GM19397 (cell line): ENCODE data around the gene LDLRAD4.
"Not testable (repeated sequence)": the region's sequence is repeated elsewhere in the genome, so short reads cannot be mapped to it uniquely, and the experiment has no call there.

Source experiments
- ATAC-seq: cut with Tn5 transposase; IDR thresholded peaks from one replicate; pipeline ENCODE4 v1.9.1; 2021; ENCODE audit warnings: mild to moderate bottlenecking, moderate library complexity; ENCODE audit not compliant: unreplicated experiment

LDLRAD4 gene

GRCh38 chr18:13324880-13325279, 106.3 kb downstream of the LDLRAD4 start:
- no peak for ATAC-seq

GRCh38 chr18:13328213-13328612, 109.7 kb downstream of the LDLRAD4 start:
- no peak for ATAC-seq

DNA sequence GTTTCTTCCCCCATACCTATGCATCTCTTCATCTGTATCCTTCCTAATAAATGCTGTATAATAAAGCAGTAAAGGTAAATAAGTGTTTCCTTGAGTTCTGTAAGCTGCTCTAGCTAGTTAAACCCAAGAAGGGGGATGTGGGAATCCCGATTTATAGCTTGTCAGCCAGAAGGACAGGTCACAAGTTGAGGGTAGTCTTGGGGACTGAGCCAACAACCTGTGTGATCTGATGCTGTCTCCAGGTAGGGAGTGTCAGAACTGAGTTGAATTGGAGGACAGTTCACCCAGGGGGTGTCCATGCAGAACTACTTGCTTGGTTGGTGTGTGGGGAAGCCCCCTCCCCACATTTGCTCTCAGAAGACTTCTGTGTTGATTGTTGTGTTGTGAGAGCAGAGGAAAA, 112.4 kb downstream of the LDLRAD4 start:
- ATAC-seq = no peak

GRCh38 chr18:13331846-13332245, 113.3 kb downstream of the LDLRAD4 start:
- no peak for ATAC-seq

DNA sequence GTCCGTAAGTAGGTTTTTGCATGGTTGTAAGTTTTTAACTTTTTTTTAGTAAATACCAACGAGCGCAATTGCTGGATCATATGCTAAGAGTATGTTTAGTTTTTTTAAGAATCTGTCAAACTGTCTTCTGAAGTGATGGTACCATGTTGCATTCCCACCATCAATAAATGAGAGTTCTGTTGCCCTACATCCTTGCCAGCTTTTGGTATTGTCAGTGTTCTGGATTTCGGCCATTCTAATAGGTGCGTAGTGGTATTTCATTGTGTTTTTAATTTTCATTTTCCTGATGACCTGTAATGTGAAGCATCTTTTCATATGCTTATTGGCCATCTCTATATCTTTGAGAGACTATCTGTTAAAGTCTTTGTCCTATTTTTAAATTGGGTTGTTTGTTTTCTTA, 114.3 kb downstream of the LDLRAD4 start:
- no peak for ATAC-seq

DNA sequence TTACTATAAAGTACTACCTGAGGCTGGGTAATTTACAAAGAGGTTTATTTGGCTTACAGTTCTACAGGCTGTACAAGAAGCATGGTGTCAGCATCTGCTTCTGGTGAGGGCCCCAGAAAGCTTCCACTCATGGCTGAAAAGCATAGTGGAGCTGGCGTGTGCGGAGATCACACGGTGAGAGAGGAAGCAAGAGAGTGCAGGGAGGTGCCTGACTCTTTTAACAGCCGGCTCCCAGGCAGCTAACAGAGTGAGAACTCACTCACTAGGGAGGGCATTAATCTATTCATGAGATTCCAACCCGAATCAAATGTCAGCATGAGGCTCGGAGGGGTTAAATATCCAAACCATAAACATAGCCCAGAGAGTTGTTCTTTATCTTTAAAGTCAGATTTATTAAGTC, 117.3 kb downstream of the LDLRAD4 start:
- ATAC-seq = no peak

- ATAC-seq = no peak
These were observed 118.3 kb downstream of the LDLRAD4 start for GRCh38 chr18:13336841-13337240.

DNA sequence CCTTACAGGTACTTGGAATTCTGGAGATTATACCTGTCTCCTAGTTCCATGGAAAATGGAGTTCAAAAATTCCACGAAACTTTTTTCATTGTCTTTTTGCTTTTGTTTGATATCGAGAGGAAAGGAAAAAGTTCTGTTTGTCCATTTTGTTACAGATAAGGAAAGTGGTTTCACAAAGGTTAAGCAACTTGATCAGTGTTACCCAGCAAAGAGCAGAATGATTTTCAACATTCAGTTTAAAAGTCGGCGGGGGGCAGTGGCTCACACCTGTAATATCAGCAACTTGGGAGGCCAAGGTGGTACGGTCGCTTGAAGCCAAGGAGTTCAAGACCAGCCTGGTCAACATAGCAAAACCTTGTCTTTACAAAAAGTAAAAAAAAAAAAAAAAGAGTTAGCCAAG, 118.8 kb downstream of the LDLRAD4 start:
- no peak for ATAC-seq

- ATAC-seq = no peak
These were observed 119.8 kb downstream of the LDLRAD4 start for GRCh38 chr18:13338318-13338717.

DNA sequence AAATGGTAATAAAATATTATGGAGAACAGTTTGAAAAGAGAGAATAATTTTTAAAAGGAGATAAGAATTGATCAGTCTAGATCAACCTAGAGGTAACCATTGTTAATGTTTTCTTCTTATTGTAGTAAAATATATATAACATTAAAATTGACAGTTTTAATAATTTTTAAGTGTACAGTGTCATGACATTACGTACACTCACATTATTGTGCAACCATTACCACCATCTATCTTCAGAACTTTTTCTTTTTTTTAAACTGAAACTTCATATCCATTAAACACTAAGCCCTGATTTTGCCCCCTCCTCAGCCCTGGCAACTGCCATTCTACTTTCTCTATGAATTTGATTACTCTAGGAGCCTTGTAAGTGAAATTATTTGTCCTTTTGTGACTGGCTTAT, 121.1 kb downstream of the LDLRAD4 start:
- ATAC-seq = no peak

GRCh38 chr18:13346449-13346848, 127.9 kb downstream of the LDLRAD4 start:
- not testable (repeated sequence) for ATAC-seq

- no peak for ATAC-seq
These were observed 134.7 kb downstream of the LDLRAD4 start for GRCh38 chr18:13353084-13353823.

GRCh38 chr18:13354402-13354801, 135.8 kb downstream of the LDLRAD4 start:
- no peak for ATAC-seq

GRCh38 chr18:13356032-13356431, 137.5 kb downstream of the LDLRAD4 start:
- no peak for ATAC-seq

DNA sequence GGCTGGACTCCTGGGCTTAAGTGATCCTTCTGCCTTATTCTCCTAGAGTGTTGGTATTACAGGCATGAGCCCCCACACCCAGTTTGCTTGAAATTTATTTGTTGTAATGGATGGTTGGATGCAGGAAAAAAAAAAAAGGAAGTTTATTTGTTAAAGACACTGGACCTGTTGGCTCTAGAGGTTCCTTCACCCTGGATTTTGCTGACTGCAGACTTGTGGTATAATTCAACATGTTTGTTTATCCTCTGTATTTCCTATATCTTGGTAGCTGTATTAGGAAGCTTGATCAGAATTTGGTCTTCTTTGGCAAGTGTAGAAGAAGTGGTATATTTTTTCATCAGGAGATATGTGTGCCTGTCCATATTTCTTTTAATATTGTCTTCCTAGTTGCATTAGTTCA, 138.7 kb downstream of the LDLRAD4 start:
- ATAC-seq = no peak

GRCh38 chr18:13359210-13359609, 140.7 kb downstream of the LDLRAD4 start:
- ATAC-seq = no peak

DNA sequence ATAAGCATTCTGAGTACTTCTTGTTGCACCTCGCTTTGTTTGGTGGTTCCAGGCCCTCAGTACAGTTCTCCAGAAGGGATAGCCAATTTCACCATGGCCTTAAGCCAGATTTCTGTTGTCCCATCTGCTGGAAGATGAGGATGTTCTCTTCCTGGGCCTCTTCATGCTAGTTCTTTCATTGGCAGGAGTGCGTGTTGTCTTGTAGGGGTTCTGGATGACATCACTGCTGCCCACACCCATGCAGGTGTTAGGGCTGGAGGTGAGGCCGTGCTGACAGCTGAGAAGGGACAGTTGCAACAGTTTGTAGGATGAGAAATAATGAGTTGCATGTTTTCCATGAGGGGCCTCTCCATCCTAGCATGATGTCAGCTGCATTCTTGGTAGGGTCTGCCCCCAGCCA, 142.9 kb downstream of the LDLRAD4 start:
- ATAC-seq = no peak

GRCh38 chr18:13362051-13362450, 143.5 kb downstream of the LDLRAD4 start:
- ATAC-seq = no peak

GRCh38 chr18:13362607-13363006, 144.0 kb downstream of the LDLRAD4 start:
- ATAC-seq = no peak

DNA sequence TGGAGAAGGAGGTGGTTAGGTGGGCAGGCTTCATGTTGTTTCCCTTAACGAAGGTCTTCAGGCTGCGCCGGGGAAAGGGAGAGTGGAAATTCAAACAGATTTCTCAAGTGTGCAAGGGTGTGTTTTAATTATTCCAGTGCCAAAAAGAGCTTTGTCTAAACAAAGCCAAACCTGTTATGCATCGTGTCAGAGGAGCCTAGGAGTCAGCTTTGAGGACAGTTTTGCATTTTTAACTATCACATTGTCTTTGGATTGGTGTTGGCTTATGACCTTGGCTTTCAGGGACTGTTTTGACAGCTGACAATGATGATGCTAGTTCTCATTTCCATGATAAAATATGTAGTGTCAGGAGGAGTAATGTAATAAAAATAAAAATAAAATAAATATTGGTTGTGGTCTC, 144.8 kb downstream of the LDLRAD4 start:
- no peak for ATAC-seq

- ATAC-seq = no peak
These were observed 146.2 kb downstream of the LDLRAD4 start for GRCh38 chr18:13364721-13365205.

- ATAC-seq = no peak
These were observed 147.6 kb downstream of the LDLRAD4 start for GRCh38 chr18:13366131-13366530.

GRCh38 chr18:13366541-13366940, 148.0 kb downstream of the LDLRAD4 start:
- no peak for ATAC-seq
